ENCODE data around the gene SWSAP1.

The SWSAP1 gene

DNA sequence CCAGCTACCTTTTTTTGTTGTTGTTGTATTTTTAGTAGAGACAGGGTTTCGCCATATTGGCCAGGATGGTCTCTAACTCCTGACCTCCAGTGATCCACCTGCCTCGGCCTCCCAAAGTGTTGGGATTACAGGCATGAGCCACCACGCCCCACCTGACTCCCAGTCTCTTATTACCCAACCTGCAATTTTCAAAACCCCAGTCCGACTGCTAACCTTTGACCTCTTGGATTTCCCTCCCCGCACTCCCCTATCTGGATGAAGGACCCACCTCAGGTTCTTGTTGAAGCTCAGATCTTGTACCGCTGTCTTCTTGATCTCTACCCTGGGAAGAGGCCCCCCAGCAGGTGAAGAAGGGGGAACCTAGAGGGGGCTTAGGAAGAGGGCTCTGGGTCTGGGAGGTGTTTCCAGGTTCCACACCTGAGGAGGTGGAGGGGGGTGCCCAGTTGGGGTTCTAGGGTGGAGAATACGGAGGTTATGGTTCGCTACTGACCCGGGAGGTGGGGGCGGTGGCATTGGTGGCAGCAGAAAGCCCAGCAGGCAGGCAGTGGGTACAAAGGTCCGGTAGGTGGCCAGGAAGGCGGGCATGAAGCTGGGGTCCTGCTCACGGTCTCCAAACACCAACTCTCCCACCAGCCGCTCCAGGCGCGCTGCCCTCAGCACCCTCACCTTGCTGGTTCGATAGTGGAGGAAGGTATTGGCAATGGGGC, 42.0 kb downstream of the SWSAP1 start:
- no peak for DNase-seq

- no peak for DNase-seq
Observed at GRCh38 chr19:11418094-11418548, 43.7 kb downstream of the SWSAP1 start.

DNA sequence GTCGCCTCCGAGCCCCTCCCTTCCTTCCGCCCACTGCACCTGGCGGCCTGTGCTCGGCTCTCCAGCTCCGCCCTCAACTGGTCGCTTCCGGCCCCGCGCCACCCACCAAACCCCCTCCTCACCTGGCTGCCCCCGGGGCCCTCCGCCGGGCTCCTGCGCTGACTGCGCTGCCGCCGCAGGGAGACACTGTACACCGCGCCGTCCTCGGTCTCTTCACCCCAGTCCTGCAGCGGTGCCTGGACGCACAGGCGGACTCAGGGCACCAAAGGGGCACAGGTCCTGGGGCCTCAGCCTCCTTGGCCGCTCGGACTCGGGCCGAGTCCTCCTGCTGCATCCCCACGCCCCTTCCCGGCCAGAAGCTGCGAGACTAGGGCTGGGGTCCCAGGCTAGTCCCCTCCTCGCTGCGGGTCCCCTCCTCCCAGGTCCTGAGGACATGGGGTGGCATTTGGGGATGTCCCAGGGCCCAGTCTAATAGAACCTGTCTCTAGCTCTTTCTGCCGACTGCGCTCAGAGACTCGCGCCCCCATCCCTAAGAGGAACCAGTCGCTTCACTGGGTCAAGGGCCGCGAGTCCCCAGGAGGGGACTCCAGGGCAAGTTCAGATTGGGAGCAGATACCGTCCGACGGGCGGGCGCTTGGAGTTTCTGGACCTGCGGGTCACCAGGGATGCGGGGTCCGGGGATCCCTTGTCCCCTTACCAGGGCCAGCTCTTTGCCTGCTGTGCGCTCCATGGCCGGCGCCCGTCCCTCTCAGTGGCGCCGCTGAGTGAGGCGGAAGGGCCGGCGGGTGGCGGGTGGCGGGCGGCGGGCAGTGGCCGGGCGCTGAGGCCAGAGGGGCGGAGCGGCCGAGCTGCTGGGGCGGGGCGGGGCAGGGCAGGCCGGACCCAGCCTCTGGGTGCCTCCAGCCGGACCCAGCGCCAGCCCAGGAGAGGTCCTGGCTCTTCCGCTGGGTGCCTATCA, 44.4 kb downstream of the SWSAP1 start, which contains the start of gene RGL3:
Gene RGL3, minus strand, starts transcription at position 766 of the 958 bp plus-strand sequence. Its CDS starts 36 bp downstream, at position 730.
- DNase-seq, result no peak

DNA sequence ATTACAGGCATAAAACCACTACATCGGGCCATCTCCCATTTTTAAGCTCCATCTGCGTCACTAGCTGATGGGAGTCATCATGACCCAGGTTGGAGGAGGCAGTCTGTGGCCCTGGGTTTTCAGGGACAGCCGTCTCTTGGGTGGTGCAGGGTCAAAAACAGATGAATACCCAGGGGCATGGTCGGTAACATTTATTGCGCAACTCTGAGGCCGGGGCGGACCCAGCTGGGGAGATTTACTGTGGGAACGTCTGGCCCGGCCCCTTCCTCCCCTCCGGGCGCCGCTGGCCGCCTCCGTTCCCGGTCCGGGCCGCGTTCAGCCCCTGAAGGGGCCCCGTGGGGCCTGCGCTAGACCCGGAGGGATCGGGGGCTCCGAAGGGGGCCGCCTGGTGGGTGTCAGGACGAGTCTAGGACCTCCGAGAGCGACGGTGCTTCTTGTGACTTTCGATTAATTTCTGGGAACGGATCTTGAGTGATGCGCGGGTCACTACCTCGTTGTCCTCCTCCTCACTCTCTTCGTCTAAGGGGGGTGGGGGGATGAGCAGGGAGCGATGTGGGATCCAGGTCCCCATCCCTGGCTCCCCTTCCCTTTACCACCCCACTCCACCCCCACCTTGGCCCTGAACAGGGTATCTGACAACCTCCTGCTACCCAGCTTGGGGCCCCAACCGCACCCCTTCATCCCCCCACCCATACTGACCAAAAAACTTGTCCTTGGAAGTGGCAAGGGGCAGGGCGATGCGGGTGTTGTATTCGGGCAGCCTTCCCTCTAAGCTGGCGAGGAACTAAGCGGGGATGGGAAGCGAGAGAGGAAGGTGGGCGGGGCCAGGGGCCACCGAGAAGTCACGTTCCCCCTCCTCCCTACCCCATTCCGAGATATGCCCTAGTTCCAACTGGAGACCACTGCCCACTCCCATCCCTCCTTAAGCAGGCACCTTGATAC, 46.2 kb downstream of the SWSAP1 start:
- DNase-seq, result no peak

DNA sequence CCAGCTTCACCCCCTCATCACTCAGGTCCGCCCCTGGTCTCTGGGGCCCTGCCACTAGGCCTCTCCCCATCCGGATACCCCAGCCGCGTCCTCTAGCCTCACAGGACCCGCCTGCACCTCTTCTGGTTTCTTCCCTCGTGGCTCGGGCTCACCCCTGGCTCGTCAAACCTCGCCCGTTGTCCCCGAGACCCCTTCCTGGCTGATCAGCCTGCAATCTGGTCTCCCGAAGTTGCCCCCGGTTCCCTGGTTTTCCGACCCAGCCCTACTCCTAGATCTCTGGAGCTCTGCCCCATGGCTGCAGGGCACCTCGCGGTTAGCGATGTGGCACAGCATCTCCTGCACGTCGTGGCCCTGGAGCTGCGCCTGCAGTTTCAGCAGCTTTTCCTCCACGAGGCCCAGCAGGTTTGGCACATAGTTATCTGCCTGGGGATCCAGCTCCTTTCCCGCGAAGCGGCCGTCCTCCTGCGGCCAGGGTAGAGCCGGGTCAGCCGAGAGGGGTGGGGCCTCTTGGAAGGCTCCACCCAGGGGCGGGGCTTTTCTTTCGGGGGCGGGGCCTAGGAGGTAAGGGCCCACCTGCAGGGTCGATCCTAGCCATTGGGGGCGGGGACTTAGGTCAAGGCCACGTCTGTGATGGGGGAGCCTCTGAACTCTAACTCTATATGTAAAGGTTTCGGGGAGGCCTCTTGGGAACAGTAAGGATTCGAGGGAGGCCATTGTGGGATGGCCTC, 47.1 kb downstream of the SWSAP1 start:
- peak; percentile 46 for DNase-seq

GRCh38 chr19:11422163-11423065, 47.9 kb downstream of the SWSAP1 start:
- peak; percentile 82 for DNase-seq

DNA sequence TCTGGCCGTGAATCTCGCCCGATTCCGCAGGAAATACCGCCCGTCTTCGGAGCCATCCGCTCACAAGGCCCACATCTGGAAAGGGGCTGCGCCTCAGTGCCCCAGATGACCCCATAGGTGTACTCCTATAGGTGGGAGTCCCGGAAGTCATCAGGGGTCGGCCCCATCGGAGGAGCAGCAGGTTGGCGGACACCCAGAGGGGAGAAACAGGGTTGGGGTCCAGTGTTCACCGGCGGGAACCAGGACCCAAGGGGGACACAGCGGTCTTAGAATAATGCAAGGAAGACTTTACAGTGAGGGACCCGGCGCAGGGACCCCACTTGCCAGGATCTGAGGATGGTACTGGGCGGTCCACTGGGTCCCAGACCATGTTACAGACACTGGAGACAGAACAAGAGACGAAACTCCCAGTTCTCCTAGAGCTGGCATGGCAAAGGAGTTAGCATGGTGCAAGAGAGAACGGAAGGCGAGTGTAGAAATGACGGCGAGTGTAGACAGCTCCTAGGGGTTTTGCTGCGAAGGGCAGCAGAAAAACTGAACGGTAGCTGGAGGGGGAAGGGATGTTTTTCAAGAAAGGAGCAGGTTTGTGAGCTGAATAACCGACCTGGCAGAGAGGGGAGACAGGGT, 48.8 kb downstream of the SWSAP1 start:
- no peak for DNase-seq

- DNase-seq, result no peak
Observed at GRCh38 chr19:11423791-11424181, 49.3 kb downstream of the SWSAP1 start.
